GM12874 (cell line): ENCODE data around the gene FOXR2.

Source experiments
- TF ChIP-seq, protein P1 (sequence below): IDR thresholded peaks from 2 replicates; pipeline ENCODE4 v1.5.1; 2011; ENCODE audit warnings: low read depth, mild to moderate bottlenecking, control low read depth, low read length, moderate library complexity; ENCODE audit not compliant: insufficient read depth

FOXR2 gene

DNA sequence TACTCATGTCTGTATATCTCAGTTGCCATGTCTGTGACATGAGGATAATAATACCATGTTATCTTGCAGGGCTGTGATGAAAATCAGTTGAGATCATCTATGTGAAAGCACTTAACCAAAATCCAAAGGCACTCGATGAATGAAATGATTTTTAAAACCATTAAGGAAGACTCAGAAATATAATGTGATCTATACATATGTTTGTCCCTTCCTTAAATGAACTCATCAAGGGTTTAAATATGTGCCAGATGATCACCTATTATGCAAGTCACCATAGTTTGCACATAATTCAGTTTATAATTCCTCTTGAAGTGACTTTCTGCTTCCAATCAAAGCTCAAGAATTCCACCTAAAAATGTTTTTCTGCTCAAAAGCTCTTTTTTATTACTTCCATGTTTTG lies at the start of gene FOXR2:
TSS of gene FOXR2 (plus strand) at position 301 of the 400 bp plus-strand sequence. CDS start 312 bp downstream, outside the sequence.
- TF ChIP-seq, protein P1, sequence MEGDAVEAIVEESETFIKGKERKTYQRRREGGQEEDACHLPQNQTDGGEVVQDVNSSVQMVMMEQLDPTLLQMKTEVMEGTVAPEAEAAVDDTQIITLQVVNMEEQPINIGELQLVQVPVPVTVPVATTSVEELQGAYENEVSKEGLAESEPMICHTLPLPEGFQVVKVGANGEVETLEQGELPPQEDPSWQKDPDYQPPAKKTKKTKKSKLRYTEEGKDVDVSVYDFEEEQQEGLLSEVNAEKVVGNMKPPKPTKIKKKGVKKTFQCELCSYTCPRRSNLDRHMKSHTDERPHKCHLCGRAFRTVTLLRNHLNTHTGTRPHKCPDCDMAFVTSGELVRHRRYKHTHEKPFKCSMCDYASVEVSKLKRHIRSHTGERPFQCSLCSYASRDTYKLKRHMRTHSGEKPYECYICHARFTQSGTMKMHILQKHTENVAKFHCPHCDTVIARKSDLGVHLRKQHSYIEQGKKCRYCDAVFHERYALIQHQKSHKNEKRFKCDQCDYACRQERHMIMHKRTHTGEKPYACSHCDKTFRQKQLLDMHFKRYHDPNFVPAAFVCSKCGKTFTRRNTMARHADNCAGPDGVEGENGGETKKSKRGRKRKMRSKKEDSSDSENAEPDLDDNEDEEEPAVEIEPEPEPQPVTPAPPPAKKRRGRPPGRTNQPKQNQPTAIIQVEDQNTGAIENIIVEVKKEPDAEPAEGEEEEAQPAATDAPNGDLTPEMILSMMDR: no peak

- TF ChIP-seq, protein P1: no peak
Measured at GRCh38 chrX:55579115-55579514, 44.1 kb upstream of the FOXR2 start.

- TF ChIP-seq, protein P1: no peak
Measured at GRCh38 chrX:55582447-55582846, 40.8 kb upstream of the FOXR2 start.

- TF ChIP-seq, protein P1: no peak
Measured at GRCh38 chrX:55593296-55593695, 29.9 kb upstream of the FOXR2 start.

DNA sequence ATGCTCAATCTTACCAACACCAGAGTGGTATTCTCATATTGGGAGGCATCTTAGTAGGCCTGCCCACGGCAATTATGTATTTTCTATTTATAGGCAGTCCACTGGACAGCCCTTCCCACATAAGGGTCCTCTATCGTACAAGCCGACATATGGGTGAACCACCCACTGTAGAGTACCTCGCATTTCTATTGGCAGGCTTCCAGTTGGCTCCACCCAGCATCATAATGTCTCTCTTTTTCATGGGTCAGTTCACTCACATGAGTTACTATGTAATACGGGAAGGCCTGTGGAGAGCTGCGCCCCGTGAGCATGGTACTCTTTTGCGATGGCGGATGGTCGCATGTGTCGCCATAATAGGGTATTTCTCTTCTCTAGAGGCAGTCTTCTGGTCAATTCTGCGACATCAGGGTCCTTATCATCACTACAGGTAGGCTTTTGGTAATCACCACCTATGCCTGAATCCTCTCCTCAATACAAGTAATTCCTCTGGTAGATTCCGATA lies 29.4 kb upstream of the FOXR2 start:
- TF ChIP-seq, protein P1: no peak

DNA sequence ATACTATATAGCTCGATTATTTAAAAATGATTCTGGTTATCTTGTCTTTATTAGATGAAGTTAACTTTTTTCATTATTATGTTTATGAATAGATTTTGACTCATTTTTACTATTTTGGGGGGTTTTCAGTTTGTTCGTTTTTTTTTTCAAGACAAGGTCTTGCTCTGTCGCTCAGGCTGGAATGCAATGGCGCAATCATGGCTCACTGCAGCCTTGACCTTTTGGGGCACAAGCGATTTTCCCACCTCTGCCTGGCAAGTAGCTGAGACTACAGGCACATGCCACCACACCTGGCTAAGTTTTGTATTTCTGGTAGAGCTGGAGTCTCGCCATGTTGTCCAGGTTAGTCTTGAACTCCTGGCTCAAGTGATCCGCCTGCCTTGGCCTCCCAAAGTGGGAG lies 24.9 kb upstream of the FOXR2 start:
- TF ChIP-seq, protein P1: no peak

- TF ChIP-seq, protein P1: no peak
Measured at GRCh38 chrX:55619547-55619946, 3.7 kb upstream of the FOXR2 start.
